Choroid plexus epithelial cell (primary cell): ENCODE results near the gene CD3E.

Source experiments
- DNase-seq: peaks from one replicate; pipeline ENCODE4 v3.0.0-alpha.2; 2010; ENCODE audit warnings: low read depth
- H3K4me3 ChIP-seq: 2 replicates; pipeline ENCODE4 v1.5.1; 2011; ENCODE audit warnings: low read depth, mild to moderate bottlenecking, control low read depth, low read length, moderate library complexity
- CTCF ChIP-seq: conservative IDR thresholded peaks from 2 replicates; pipeline ENCODE4 v1.5.1; 2011; ENCODE audit warnings: low read depth, mild to moderate bottlenecking, control low read depth, inconsistent platforms, low read length, moderate library complexity

Gene CD3E

DNA sequence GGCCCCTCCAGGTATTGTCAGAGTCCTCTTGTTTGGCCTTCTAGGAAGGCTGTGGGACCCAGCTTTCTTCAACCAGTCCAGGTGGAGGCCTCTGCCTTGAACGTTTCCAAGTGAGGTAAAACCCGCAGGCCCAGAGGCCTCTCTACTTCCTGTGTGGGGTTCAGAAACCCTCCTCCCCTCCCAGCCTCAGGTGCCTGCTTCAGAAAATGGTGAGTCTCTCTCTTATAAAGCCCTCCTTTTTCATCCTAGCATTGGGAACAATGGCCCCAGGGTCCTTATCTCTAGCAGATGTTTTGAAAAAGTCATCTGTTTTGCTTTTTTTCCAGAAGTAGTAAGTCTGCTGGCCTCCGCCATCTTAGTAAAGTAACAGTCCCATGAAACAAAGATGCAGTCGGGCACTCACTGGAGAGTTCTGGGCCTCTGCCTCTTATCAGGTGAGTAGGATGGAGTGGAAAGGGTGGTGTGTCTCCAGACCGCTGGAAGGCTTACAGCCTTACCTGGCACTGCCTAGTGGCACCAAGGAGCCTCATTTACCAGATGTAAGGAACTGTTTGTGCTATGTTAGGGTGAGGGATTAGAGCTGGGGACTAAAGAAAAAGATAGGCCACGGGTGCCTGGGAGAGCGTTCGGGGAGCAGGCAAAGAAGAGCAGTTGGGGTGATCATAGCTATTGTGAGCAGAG is at the start of gene CD3E:
Gene CD3E, plus strand, starts transcription at position 163 of the 681 bp plus-strand sequence. Its CDS starts 223 bp downstream, at position 386.
- no peak for DNase-seq
- no peak for TF ChIP-seq CTCF
- no peak within 1 kb of the TSS for H3K4me3 ChIP-seq

- no peak overlapping the region for H3K4me3 ChIP-seq
- no peak for DNase-seq
- peak; percentile 33 for TF ChIP-seq CTCF
Observed at GRCh38 chr11:118258410-118258809, 46.1 kb upstream of the CD3E start.

- H3K4me3 ChIP-seq, result no peak overlapping the region
- no peak for TF ChIP-seq CTCF
- no peak for DNase-seq
Observed at GRCh38 chr11:118259138-118259537, 45.4 kb upstream of the CD3E start.

DNA sequence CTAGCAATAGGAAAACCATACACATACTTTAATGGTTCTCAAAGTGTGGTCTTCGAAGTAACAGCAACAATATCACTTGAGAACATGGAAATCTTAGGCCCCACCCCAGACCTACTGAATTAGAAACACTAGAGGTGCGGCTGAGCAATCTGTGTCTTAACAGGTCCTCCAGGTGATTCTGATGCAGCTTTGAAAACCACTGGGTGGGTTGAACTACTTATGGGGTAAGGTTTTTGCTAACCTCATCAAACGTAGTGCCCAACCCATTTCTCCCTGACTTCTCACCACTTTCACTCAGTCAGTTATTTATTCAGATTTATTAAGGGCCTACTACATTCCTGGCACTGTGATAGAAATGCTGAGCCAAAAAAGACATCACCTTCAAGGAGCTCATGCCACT is 44.2 kb upstream of the CD3E start:
- H3K4me3 ChIP-seq, result no peak overlapping the region
- no peak for DNase-seq
- TF ChIP-seq CTCF, result no peak

GRCh38 chr11:118263112-118263511 is 41.4 kb upstream of the CD3E start:
- no peak overlapping the region for H3K4me3 ChIP-seq
- no peak for DNase-seq
- TF ChIP-seq CTCF, result no peak

GRCh38 chr11:118263695-118264568 is 40.6 kb upstream of the CD3E start, which contains the start of gene MPZL2:
MPZL2 (minus strand) TSS chr11:118264297; CDS start chr11:118264153, 144 bp downstream.
- no peak within 1 kb of the TSS for H3K4me3 ChIP-seq
- TF ChIP-seq CTCF, result no peak
- DNase-seq, result no peak
